ENCODE data around the gene CISTR.
"Not testable (repeated sequence)": the region's sequence is repeated elsewhere in the genome, so short reads cannot be mapped to it uniquely, and the experiment has no call there.

Gene CISTR
- 0 to 0.12 (median 0.04) reads per million in 4 donors for total RNA-seq

DNA sequence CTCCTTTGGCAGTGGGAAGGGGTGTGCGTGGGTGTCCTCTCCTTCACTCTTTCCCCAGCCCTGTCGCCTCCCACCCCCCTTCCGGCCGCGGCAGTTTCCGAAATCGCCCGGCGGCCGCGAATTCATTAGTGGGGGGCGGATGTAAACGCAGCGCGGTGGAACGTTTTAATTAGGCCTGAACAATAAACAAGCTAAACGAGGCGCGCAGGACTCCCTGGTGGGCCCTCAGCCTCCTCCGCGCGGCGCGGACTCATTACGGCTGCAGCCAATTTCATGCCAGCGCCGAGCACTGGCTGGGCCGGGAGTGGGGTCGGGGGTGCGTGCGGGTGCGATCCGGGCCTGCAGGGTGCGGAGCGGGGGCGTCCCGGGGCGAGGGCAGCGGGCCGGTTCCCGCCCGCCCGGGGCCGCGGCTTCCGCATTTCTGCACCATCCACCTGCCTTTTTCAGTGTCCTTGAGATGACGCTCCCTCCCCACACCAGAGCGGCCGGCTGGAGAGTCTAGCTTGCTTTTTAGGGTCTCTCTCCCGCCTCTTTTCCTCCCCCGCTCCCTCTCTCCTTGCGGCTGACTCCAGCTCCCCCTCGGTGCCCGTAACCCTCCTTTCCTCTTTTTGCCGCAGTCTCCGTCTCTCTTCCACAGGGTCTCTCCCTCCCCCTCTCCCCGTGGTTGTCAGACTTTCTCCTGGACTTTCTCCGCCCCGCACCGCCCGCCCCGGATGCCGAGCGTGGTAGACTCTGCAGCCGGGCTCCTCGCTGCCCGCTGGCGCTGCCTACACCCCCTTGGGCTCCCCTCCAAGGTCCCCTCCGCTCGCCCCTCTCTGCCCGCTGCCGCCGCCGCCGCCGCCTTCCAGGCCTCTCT is at the start of gene CISTR:
CISTR (minus strand) TSS at position 644 of the 856 bp plus-strand sequence.
- peak in 2 of 5 donors; percentile 18 to 22 for DNase-seq

DNA sequence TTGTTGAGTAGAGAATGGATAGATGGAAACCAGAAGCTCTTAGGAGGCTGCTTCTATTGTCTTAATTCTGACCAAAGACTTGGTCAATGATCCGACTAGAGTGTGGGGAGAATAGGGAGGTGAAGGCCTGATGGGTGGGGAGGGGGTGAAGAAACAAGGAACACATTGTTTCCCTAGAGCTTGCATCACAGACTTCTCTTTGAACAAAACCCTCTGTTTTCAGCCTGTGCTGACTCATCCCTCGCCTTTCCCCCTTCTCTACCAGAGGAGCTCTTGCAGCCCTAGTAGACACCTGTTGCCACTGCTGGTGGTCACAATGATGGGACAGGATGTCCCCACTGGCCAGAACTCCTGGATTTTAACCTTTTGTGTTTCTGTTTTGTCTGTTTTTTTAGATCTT is 46.8 kb upstream of the CISTR start:
- no peak for DNase-seq

DNA sequence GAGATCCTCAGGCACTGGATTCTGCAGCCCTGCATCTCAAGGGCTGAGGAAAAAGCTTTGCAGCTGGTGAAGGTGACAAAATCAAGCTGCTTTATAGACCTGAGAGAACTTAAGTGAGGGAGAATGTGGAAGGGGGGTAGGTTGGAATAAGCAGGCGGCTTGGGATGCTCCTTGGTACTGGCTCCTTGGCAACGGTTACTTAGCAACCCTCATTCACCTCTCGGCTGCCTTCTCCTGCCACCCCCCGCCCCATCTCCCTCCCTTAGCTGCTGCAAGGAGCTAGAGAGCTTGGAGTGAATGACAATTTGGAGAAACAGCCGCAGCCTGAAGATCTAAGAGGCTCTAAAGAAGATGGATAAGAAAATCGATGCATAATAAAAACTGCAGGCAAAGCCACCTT is 44.1 kb upstream of the CISTR start:
- no peak for DNase-seq

DNA sequence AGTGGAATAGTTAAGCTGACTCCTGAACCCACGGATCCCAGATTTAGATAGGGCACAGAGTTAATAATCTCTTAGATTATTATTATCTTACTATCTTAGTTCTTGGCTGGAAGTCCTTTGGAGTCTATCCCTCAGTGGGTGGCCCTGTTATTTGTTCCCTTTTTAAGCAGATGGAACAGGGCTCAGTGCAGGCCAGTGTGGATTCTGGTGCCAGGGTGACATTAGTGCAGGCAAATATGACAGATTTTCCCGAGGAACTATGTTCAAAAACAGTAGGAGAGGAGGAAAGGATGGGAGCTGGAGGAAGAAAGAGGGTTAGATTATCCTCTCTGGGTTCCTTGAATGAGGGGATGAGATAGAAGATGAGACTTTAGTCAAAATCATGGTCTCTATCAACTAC is 41.4 kb upstream of the CISTR start:
- no peak for DNase-seq

DNA sequence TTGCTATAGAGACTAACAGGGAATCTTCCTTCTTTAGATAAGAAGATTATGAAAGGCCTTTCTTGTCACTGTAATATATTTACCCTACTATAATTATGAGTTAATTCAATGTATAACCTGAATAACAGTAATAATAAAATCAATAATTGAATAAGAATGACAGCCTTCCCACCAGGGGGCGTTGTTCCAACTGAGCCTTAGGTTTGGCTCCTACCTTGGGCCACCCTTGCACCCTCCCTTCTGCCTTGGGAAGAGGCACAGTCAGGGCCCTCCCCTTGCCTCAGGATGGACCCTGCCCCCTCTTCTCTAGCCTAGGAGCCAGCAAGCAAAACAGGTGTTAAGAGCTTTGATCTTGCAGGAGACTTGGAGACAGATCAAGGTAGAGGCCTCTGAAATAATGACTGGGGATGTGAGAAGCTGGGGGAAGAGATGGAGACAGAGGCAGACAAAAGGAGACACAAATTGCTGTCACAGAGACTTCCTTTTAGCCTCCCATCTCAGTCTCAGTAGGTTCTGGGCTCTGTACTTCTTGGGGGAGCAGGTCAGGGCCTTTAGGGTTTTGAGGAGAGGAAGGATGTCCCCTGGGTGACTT is 40.1 kb upstream of the CISTR start:
- DNase-seq: peak in 3 of 5 donors; percentile 13 to 30 (median 15)

DNA sequence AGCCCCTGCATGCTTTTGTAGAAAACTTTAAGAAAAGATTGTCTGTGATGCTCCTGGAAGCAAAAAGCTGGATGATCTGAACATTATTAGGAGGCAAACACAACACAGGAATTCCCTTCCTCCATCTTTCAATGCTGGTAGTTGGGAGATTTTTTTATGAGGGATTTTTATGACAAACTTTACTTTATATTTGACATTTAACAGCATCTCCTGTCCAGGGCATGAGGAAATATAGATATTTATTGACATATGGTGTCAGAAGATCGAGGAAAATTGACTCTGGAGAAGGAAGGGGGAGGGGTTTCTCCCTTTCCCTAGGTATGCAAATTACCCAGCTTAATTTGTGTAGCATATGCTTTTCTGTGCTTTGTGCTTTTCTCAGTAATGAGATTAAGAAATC is 37.8 kb upstream of the CISTR start:
- no peak for DNase-seq

DNA sequence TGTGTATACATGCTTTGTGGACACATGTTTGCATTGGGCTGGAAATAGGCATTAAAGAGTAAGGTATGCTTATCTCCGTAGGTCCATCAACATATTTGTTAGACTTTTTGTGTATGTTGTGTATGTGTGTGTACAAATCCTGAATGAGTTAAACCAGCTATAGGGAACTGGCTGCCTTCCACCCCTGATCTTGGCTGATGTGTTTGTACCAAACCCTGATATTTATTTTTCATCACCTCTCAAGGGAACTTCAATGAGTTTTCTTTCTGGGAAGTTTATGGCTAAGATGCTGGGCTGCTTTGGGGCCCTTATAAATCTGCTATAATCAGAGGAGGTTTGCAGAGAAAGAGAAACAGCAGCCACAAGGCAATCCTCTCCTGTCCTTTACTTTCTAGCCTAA is 37.1 kb upstream of the CISTR start:
- no peak for DNase-seq

DNA sequence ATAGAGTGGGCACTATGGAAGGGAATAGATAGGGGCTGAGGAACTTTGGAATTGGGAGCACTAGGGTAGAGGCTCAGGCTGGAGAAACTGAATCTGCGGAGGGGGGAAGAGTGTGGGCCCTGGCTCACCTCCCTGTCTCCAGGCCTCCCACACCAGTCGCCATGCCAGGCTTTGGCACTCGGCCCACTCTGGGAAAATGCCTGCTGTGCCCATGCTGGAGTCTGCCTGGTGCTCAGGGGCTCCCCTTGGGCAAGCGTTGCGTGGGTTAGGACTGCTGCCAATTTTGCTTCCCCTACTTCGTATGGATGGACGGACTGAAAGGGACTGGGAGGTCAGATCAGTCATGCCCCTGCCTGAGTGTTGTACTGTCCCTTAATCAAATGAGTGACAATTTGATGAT is 34.6 kb upstream of the CISTR start:
- DNase-seq: peak in 1 of 5 donors; percentile 11

DNA sequence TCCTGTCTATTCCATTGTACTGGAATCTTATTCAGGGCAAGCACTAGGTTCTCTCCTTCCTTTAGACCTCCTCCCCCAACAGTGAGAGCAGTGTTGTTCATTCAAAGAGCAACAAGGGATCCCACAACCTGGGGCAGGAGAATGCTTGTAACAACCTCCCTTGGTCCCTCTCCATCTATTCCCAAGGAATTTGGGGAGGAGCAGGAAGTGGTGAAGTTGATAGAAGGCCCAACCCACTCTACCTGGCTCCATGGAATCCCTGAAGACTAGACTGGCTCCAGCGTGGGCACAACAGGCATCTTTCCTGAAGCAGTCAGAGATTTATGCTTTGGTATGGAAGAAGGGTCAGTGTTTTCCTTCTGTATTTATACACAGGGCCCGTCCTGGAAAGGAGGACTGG is 33.4 kb upstream of the CISTR start:
- DNase-seq: no peak

DNA sequence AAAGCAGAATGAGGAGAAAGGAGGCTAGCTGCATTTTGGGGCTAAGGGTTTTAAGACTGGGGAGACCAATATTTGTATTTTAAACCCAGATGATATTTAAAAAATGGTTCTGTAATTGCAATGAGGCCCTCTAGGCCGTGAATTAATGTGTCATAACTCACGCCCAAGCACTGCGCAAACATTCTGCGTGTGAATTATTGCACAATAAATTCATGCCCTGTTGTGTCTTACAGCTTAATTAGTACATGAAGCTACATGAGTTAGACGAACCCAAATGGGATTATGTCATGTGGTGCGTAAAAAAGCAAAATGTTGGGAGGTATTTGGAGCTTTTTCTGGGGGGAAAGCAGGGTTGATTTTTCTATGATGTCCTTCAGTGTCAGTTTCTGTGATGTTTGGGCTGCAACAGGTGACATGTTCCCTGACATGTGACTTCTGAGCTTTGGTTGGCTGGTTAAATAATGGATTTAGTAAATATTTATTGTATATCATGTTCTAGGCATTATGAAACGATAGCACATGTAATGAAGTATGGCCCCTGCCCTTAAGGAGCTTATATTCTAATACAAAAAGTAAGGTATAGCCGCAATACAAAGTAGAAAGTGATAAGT is 30.4 kb upstream of the CISTR start:
- DNase-seq: no peak

DNA sequence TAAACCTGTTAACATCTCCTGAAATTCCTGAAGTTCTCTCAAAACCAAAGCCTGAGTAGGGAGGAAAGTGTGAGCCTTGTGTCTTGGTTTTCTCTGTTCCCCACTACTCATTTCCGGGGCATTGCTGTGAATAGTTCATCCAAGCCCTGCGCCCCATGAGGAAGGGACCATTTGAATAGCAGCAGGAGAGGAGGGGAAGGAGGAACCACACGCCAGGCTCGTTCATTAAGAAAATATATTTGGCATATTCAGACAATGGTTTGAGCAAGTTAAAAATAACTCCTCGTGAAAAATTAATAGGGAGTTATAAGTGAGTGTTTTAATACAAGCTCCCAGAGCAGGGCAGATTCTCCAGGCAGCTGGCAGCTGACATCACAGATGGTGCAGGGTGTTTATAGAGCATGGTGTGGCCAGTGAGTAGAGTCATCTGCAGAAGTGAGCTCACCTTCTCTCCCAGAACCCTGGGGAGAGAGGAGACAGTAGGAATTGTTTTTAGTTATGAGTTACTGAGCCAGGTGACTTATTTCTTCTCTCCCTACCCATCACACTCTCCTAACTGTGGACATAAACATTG is 29.5 kb upstream of the CISTR start:
- DNase-seq: no peak

DNA sequence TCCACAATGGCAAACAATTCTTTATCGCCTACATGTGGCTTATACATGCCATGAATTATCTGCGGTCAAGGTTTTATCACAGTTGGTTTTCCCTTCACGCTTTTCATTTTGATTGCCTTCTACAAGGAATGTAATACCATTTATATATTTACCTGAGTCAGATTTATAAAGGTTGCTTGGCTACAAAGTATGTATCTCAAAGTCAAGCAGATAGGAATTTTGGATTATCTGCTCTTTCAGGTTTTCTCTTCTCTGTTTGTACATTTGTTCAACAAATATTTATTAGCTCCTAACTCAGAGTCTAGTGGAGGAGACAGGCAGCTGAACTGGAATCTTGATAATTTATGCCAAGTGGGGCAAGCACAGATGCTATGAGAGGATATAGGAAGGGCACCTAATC is 28.5 kb upstream of the CISTR start:
- no peak for DNase-seq

DNA sequence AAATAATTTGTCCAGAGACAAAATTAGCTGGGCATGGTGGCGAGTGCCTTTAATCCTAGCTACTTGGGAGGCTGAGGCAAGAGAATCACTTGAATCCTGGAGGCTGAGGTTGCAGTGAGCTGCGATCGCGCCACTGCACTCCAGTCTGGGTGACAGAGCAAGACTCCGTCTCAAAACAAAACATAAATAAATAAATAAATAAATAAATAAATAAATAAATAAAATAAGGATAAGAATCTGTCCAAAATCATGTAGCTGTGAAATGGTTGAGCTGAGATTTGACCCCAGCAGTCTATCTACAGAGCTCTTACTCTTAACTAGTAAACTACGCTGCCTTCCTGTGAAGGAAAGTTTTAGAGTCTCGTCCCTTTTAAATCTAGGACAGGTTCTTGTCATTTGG is 27.9 kb upstream of the CISTR start:
- not testable (repeated sequence) for DNase-seq

DNA sequence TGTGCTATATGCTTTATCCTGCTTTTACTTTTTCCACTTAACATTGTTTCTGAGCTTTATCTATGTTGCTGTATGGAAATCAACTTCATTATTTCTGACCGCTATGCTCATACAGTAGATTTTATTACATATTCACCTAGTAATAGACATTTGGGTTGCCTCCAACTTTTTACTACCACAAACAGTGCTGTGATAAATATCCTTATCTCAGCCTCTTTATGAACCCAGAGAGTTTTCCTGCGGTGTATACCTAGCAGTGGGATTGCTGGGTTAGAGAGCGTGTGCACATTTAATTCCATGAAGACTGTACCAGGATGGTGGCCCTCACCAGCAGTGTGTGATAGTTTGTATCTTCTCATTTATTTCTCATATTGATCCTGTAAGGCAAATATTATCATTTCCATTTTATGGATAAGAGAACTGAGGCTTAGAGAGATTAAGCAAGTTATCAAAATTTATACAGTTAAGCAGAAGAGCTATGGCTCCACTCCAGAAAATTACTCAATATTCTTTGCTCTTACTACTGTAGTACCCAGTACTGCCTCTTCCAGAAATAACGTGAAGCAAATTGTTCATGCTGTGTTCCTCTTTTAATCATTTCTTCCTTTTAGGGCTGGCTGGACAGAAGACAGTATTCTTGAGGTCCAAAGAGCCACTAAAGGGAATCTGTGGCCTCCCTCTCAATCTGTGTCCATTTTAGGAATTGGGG is 26.3 kb upstream of the CISTR start:
- DNase-seq: no peak

DNA sequence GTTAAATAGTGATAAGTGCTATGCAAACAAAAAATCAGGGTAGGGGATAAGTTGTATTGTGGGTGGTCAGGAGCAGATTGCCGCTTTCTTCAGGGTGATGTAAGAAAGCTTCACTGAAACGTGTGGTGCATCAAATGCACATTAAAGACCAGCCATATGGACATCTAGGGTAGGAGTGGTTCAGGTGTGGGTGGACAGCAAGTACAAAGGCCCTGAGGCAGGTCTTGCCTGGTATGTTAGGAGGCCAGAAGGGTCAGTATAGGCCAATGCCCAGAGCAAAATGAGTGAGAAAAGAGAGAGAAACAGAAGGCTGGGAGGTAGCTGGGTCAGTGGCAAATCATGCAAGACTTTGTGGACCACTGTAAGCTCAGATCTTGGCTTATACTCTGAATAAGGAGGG is 25.6 kb upstream of the CISTR start:
- no peak for DNase-seq

DNA sequence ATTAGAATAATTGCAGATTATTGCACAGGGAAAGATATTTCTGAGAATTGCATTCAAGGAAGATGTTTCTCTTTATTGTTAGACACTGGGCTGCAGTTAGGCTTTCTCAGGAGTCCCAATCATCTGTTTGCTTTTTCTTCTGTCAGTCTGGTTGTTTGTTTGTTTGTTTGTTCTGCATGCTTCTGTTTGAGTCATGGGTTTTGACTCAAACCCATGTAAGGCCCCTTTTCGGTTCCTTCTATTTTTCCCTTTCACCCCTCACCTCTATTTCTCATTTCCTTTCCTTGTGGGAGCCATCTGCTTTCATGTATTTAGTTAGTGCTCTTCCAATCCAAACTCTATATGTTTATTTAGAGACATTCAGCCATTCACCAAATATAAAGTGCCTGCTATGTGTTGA is 25.1 kb upstream of the CISTR start:
- DNase-seq: no peak

DNA sequence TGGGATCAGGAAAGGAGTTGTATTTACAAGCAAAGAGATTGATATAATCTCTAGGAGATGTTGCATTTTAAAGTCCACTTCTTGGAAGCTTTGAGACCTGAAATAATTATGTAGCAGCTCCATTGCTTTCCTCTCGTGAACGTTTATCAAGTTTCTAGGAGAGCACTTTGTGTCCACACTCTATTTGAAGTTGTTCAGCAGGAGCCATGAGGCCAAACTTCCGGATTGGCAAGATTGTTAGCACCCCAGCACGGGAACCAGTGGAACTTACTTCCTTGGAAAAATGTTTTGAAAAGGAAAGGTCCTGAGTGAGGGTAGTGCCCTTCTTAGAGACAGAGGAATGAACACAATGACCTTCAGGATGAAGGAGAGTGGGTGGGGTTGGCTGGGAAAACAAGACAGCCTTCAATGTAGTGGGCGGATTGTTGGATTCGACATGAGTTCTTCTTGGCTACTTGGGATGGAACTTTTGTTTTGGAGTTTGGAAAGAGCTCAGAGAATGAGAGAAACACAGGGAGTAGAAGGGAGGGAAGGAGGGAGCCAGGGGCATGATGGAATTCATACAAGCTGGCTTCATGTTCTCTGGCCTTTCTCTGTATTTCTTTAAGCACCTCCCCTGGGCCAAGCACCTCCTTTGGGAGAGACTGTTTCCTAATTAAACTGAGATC is 23.8 kb upstream of the CISTR start:
- no peak for DNase-seq

DNA sequence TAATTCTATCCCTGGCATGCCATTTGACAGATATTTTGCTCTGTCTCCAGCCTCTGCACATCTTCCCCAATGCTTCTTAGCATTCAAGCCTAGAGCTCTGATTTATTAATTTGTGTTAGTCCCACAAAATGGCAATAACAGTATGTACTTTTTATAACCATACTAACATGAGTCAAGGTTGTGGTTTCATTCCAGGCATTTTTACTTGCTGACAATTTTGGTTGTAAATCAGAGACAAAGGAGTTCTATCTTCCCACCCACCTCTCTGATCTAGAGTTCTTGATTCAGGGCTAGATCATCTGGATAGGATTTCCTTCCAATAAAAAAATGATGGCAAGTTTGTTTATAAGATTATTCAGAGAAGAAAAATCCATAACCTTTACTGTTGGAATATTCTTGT is 18.5 kb upstream of the CISTR start:
- DNase-seq: no peak

DNA sequence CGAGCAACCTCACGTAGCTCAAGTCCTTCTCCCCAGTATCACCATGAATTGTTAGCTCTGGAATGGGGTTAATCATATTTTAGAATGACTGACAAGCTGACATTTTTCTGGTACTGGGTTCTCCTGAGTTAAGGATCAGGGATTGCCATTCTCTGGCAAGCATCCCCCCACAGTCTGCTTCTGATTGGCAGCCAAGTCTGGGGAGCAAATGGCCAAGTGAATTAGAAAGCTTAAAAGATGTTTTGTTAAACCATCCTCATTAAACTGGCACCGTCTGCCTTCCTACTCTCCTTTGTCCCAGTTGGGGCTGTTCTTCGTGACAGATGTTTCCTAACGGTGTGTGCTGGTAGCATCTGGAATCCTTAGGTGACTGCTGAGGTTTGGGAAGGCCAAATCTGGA is 17.2 kb upstream of the CISTR start:
- DNase-seq: no peak

DNA sequence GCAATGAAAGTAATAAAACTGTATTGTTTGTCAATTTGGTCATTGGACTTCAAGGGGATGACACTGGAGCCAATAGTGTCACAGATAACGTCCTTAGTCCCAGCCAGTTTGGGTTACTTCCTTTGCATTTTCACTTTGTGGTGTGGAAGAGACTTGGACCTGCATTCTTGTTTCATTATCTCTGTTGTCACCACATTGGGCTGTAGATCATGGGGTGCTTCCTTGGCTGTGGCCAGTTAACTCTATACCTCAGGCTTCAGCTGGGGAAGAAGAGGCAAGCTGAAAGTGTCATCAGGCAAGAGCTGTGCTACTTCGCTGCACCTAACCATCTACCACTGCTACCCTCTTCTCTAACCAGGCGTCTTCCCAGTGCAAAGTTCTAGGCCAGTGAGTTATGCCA is 15.1 kb upstream of the CISTR start:
- DNase-seq: no peak

DNA sequence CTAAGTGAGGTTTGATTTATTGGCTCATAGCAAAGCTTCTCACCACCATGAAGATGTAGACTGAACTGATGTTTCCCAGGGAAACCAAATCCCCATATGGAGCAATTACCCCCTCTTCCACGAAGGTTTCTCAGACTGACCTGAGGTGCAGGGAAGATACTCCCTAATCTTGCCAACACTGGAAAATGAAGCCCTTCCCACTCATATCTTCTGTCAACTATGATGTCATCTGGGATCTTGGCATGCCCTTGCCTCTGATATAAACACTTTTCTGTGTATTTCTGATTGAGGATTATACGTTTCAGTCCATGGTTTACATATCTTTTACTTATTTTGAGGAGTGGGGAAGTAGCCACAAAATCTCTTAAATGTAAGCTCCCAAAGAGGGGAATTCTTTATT is 14.1 kb upstream of the CISTR start:
- no peak for DNase-seq

DNA sequence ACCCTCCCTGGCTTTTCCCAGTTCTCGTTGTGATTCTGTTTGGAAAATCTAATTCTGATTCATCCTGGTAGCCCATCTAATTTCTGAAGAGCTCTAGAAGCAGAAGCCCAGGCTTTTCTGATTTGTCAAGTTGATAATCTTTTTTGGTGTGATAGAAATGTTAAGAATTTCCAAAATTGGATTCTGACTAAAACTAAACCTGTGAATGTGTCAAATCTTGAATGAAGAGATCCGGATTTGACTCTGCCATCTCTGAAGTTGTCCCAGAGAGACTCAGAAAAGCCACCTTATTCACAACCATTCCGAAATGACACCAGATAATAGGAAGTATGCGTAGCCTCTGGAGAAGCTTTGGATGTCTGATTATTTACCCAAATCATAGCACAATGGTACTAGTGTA is 12.8 kb upstream of the CISTR start:
- DNase-seq: no peak

DNA sequence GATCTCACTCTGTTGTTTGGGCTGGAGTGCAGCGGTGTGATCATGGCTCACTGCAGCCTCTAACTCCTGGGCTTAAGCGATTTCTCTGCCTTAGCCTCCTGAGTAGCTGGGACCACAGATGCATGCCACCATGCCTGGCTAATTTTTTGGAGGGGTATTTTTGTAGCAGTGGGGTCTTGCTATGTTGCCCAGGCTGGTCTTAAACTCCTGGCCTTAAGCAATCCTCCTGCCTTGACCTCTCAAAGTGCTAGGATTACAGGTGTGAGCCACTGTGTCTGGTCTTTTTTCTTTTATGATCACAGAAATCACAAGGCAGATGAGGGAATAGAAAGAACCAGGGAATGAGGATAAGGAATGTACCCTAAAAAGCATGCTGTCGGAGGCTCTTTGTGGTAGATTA is 11.0 kb upstream of the CISTR start:
- not testable (repeated sequence) for DNase-seq

Data from T-helper 1 cell (primary cell).